GM12875 (cell line): ENCODE data around the gene DNAJC5G.

Experiments
- H3K4me3 ChIP-seq: one replicate; pipeline ENCODE4 v1.5.1; 2011; ENCODE audit warnings: low read depth, low read length, control low read depth
- TF ChIP-seq, protein P1 (sequence below): IDR thresholded peaks from 2 replicates; pipeline ENCODE4 v1.5.1; 2011; ENCODE audit warnings: low read depth, mild to moderate bottlenecking, control low read depth, inconsistent platforms, low read length, moderate library complexity, borderline replicate concordance; ENCODE audit not compliant: insufficient read depth

Gene DNAJC5G

DNA sequence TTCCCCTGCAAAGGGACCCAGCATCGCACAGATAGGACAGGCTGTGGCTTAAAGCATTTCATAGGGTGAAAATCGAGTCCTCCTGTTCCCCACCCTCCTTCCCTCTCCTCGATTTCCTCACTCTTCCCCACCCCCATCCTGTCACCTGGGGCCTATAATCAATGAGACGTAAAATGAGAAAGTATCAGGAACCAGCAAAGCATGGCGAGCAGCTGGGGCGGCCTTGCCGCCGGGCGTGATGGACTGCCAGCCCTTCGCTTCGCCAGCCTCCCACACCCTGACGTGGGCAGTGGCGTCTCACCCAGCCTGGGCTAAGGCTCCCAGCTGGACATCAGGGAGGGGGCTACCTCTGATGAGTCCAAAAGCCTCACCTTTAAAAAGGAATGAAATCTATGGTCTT lies 23.5 kb upstream of the DNAJC5G start:
- H3K4me3 ChIP-seq, result no peak overlapping the region

DNA sequence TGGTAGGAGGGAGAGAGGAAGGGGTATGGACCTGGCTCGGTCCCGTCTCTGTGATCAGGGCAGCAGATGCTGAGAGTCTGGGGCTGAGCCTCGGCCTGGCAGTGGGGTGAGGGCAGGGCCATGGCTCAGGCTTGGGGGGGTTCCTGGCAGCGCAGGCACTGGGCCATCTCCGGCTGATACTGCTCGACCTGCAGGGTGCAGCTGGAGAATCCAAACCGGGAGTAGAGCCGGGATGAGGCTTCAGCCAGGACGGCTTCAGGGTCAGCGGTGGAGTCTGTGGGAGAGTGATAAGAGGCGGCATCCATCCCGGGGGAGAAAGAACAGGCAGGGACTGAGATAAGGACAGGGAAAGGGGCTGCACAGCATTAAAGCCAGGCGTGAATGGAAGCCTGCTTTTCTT lies 20.0 kb upstream of the DNAJC5G start:
- no peak overlapping the region for H3K4me3 ChIP-seq
- TF ChIP-seq, protein P1, sequence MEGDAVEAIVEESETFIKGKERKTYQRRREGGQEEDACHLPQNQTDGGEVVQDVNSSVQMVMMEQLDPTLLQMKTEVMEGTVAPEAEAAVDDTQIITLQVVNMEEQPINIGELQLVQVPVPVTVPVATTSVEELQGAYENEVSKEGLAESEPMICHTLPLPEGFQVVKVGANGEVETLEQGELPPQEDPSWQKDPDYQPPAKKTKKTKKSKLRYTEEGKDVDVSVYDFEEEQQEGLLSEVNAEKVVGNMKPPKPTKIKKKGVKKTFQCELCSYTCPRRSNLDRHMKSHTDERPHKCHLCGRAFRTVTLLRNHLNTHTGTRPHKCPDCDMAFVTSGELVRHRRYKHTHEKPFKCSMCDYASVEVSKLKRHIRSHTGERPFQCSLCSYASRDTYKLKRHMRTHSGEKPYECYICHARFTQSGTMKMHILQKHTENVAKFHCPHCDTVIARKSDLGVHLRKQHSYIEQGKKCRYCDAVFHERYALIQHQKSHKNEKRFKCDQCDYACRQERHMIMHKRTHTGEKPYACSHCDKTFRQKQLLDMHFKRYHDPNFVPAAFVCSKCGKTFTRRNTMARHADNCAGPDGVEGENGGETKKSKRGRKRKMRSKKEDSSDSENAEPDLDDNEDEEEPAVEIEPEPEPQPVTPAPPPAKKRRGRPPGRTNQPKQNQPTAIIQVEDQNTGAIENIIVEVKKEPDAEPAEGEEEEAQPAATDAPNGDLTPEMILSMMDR, result no peak

More for the DNA sequence above, 23.5 kb upstream of the DNAJC5G start:
- TF ChIP-seq, protein P1, result no peak

DNA sequence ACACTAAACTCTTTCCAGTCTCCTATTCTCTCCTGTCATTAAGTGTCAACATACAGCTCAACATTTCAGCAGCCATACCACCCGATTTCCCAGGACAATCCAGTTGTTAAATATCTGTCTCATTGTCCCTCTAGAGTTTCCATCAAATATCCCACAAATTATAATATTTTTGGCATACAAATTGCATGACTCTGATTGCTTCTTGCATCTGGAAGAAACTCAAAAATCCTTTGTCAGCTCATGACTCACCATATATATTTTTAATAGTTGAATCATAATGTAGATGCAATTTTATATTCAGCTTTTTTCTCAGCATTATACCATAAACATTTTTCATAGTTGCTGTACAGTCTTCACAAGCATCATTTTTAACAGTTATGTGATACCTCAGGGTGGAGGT lies 19.6 kb upstream of the DNAJC5G start:
- H3K4me3 ChIP-seq, result no peak overlapping the region
- TF ChIP-seq, protein P1, result no peak

DNA sequence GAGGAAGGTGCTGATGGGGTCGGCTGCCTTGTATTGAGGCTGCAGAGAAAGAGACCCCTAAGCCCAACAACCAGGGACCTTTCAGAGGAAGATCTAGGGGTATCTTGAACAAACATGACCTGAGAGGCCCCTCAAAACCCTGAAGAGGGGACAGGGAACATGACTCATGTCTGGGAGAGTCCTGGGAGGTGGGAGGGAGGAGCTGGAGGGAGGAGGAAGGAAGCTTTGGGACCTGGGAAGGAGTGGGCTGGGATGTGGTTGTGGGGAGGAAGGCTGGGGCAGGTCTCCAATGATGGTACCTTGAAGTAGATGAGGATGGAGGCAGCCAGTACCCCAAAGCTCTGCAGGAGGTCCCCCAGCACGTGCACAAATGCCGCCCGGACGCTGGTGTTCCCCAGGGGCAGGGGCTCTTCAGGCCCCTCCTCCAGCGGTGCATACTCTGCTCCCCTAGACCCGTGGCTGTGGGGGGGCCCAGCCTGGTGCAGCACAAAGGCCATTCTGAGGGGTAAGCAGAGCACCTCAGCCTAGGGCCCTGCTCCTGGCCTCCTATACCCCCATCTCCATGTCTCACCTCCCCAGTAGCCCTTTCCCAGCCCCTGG lies 18.3 kb upstream of the DNAJC5G start:
- TF ChIP-seq, protein P1, result no peak
- no peak overlapping the region for H3K4me3 ChIP-seq

DNA sequence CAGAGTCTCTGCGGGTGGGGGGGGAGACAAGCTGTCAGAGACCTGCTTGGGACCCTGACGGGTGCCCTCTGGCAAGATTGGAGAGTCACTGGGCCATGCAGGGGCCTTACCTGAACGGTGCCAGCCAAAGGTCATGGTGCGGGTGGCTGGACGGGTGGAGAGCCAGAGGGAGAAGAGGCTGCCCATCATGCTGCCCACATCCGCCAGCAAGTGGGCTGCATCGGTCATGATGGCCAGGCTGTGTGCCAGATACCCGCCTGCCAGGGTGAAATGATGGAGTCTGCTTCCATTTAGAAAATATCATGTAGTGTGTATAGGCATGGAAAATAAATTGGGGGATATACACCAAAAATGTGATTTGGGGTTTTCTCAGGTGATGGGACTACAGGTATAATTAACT lies 17.2 kb upstream of the DNAJC5G start:
- H3K4me3 ChIP-seq, result no peak overlapping the region
- TF ChIP-seq, protein P1, result no peak

DNA sequence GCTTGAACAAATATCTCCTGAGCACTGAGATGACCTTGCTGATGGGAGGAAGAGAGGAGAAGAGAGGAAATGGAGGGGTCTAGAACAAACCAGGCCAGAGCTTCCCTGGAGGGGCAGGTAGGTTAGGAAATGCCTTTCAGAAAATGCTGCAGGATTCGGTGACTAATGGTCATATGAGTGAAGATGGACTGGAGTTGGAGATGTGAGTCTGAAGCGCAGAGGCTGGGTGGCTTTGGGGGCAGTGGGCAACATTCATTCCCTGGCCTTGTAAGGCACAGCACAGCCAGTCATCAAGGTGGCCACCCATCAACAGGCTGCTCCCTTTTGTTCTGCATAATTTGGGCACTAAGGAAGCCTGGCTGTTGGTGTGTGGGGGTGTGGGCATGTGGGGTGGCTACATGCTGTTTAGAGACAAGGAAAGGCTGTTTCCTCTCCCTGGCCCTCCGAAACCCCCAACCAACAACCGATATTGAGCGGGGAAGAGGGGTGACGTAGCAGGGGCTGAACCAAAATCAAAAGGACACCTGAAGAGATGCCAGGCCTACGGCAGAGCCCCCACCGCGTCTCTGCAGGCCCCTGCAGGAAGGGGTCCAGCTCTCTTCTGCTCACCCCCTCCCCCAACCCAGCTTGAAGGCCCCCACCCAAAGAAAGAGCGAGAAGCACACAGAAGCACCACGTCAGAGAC lies 13.8 kb upstream of the DNAJC5G start:
- TF ChIP-seq, protein P1, result no peak
- no peak overlapping the region for H3K4me3 ChIP-seq

DNA sequence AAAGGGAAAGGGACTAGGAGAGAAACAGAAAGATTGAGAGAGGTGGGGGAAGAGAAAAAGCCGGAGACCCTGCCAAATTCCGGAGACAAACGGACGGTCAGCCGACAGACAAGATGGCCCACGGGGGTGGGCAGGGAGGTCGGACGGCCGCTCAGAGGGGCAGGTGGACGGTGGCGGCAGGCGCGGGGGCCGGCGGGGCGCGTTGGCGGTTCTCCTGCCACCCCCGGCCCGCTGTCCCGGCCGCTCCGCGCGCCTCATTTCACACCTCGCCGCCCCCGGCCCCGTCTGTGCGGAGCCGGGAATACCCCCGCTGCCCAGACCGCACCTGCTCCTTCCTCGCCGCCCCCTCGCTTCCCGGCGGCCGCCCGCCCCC lies 13.3 kb upstream of the DNAJC5G start:
- H3K4me3 ChIP-seq, result no peak overlapping the region
- TF ChIP-seq, protein P1, result no peak
